Activated CD8-positive, alpha-beta memory T cell treated with anti-CD3 and anti-CD28 coated beads for 1 hour (primary cell): ENCODE measurements around the gene RESF1.

Experiments
- DNase-seq, 2 donors: peaks; one replicate each; pipeline ENCODE4 v3.0.0-alpha.2; 2020; ENCODE audit warnings: low read depth in 1 of 2; ENCODE audit errors: extremely low read depth in 1 of 2

Gene RESF1

GRCh38 chr12:31959701-31960391, 631 bp downstream of the RESF1 start:
- DNase-seq: peak; percentile 49 to 51

- no peak for DNase-seq
Observed at GRCh38 chr12:31961137-31961536, 1.9 kb downstream of the RESF1 start.

GRCh38 chr12:31962076-31962475, 2.9 kb downstream of the RESF1 start:
- DNase-seq: no peak

GRCh38 chr12:31964280-31964679, 5.1 kb downstream of the RESF1 start:
- DNase-seq: no peak

GRCh38 chr12:31965090-31965489, 5.9 kb downstream of the RESF1 start:
- DNase-seq: no peak

GRCh38 chr12:31966558-31967205, 7.5 kb downstream of the RESF1 start:
- DNase-seq: no peak

- no peak for DNase-seq
Observed at GRCh38 chr12:31967539-31967938, 8.3 kb downstream of the RESF1 start.

GRCh38 chr12:31970199-31970598, 11.0 kb downstream of the RESF1 start:
- DNase-seq: no peak

- DNase-seq: no peak
Observed at GRCh38 chr12:31973818-31974217, 14.6 kb downstream of the RESF1 start.

- DNase-seq: no peak
Observed at GRCh38 chr12:31974673-31975072, 15.5 kb downstream of the RESF1 start.

GRCh38 chr12:31984806-31985591, 25.8 kb downstream of the RESF1 start:
- DNase-seq: no peak

GRCh38 chr12:31985832-31986231, 26.6 kb downstream of the RESF1 start:
- no peak for DNase-seq

GRCh38 chr12:31989571-31990362, 30.6 kb downstream of the RESF1 start:
- DNase-seq: no peak

GRCh38 chr12:31991146-31991545, 31.9 kb downstream of the RESF1 start:
- DNase-seq: no peak

- no peak for DNase-seq
Observed at GRCh38 chr12:31991815-31992214, 32.6 kb downstream of the RESF1 start.

GRCh38 chr12:31999692-32000091, 40.5 kb downstream of the RESF1 start:
- no peak for DNase-seq

- DNase-seq: no peak
Observed at GRCh38 chr12:32000373-32001005, 41.3 kb downstream of the RESF1 start.

GRCh38 chr12:32002848-32003493, 43.8 kb downstream of the RESF1 start:
- DNase-seq: no peak

- DNase-seq: no peak
Observed at GRCh38 chr12:32003654-32004053, 44.4 kb downstream of the RESF1 start.

- no peak for DNase-seq
Observed at GRCh38 chr12:32005496-32006125, 46.4 kb downstream of the RESF1 start.
